Ascending aorta (tissue), 2 donors: Measurements from ENCODE around the gene SERINC3. TPM values are rescaled to one million over a fixed set of nuclear protein-coding genes. Genes with fewer than 3 reads are reported as not detected.

ENCODE experiments used
- DNase-seq, 2 donors: peaks; one replicate each; pipeline ENCODE4 v3.0.0-alpha.2; 2019; ENCODE audit warnings: low spot score in 2 of 2
- H3K27ac ChIP-seq, 2 donors: fragments of 200-600 bp; sonication (generic); one replicate each; pipeline ENCODE4 v1.5.1; 2016 to 2017; ENCODE audit warnings: mild to moderate bottlenecking in 1 of 2
- H3K27me3 ChIP-seq: fragments of 200-600 bp; sonication (generic); one replicate; pipeline ENCODE4 v1.5.1; 2017
- H3K36me3 ChIP-seq, 2 donors: fragments of 200-600 bp; sonication (generic); one replicate each; pipeline ENCODE4 v1.5.1; 2016
- H3K4me1 ChIP-seq, 2 donors: fragments of 200-600 bp; sonication (generic); one replicate each; pipeline ENCODE4 v1.5.1; 2016 to 2017; ENCODE audit warnings: mild to moderate bottlenecking in 1 of 2
- H3K4me3 ChIP-seq, 2 donors: fragments of 200-600 bp; sonication (generic); one replicate each; pipeline ENCODE4 v1.5.1; 2016 to 2017; ENCODE audit warnings: mild to moderate bottlenecking in 1 of 2
- H3K9me3 ChIP-seq, 2 donors: fragments of 200-600 bp; sonication (generic); one replicate each; pipeline ENCODE4 v1.5.1; 2016
- intact Hi-C: fragments of 100-400 bp; cut with DNase I; formaldehyde crosslinking; loops from one replicate; pipeline ENCODE4 v1.15.1; 2023
- total RNA-seq: library from RNA; depleted of rRNA; stranded (reverse); fragments of >200 nt; gene quantifications from one replicate; pipeline ENCODE4 v1.1.0, GENCODE V29; 2016
- TF ChIP-seq, protein P1 (sequence below), 3 experiments: fragments of 200-600 bp in 2 of 3; fragments of 450-650 bp in 1 of 3; sonication (generic) in 2 of 3; IDR thresholded peaks; one replicate each; pipeline ENCODE4 v1.5.1; 2016 to 2019; ENCODE audit warnings: antibody characterized with exemption in 3 of 3, mild to moderate bottlenecking in 1 of 3, moderate library complexity in 1 of 3

Gene SERINC3
- total RNA-seq = 78.1 TPM

DNA sequence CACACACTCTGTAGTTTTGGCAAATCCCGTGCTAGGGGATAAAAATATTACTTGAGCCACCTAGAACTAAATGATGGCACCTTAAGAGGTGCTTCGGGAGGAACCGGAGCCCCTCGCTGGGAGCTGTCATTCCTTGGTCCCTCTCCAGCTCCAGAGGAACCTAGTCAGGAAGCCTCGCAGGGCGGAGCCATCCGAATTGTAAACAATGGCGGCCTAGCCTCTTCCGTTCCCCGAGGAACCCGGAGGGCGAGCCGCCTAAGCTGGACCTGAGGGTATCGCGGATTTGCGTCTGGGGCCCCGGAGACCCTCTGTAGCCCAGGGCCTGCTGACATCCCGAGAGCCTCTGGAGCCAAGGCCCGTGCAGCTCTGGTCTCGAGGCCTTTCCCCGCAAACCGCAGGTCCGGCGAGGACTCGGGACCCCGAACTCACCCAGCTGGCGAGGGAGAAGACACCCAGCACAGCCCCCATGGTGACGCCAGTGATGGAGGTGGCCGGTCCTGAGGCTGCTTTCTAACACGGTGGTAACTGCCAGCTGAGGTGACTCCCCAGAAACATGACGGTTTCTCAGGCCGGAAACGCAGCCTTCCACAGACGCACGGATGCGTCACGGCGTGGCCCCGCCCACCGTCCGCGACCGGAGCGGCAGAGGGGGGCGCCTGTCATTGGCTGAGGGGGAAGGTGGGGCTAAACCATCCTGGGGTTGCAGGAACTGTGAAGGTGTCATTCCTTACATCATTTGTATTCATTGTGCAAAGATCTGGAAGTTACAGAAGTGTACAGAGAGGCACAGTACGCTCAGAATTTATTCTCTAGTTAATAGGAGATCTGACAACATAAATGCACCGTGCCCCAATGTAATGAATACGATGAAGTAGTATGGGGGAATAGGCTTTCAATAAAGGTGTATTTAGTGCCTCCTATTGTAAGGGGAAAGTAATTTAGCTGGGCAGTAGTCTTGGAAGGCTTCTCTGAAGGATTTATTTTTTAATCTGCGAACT lies at the start of gene SERINC3:
TSS of gene SERINC3 (minus strand) at position 587 of the 998 bp plus-strand sequence. CDS start at position 468, 119 bp downstream.
- Histone ChIP-seq H3K4me1 (peaks cover 9 to 35% of the 10 kb centered on the region in 2 donors), H3K9me3 (no peaks in the 10 kb centered on the region), H3K27me3 (no peaks in the 10 kb centered on the region), H3K36me3 (no peaks in the 10 kb centered on the region), H3K27ac (peak within 1 kb of the TSS; percentile 94 to 99), H3K4me3 (peak within 1 kb of the TSS; percentile 70 to 89)
- peak; percentile 91 to 99 for DNase-seq
- TF ChIP-seq, protein P1, sequence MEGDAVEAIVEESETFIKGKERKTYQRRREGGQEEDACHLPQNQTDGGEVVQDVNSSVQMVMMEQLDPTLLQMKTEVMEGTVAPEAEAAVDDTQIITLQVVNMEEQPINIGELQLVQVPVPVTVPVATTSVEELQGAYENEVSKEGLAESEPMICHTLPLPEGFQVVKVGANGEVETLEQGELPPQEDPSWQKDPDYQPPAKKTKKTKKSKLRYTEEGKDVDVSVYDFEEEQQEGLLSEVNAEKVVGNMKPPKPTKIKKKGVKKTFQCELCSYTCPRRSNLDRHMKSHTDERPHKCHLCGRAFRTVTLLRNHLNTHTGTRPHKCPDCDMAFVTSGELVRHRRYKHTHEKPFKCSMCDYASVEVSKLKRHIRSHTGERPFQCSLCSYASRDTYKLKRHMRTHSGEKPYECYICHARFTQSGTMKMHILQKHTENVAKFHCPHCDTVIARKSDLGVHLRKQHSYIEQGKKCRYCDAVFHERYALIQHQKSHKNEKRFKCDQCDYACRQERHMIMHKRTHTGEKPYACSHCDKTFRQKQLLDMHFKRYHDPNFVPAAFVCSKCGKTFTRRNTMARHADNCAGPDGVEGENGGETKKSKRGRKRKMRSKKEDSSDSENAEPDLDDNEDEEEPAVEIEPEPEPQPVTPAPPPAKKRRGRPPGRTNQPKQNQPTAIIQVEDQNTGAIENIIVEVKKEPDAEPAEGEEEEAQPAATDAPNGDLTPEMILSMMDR (IDR thresholded peaks at IDR 0.05) = peak in 1 of 3 experiments; percentile 23
- intact Hi-C loops = loop anchor here (1.0 to 5.0 kb wide), 8 partner anchors 10 to 366 kb away; partner anchors contain the start of genes KCNK15, TTPAL and YWHAB

DNA sequence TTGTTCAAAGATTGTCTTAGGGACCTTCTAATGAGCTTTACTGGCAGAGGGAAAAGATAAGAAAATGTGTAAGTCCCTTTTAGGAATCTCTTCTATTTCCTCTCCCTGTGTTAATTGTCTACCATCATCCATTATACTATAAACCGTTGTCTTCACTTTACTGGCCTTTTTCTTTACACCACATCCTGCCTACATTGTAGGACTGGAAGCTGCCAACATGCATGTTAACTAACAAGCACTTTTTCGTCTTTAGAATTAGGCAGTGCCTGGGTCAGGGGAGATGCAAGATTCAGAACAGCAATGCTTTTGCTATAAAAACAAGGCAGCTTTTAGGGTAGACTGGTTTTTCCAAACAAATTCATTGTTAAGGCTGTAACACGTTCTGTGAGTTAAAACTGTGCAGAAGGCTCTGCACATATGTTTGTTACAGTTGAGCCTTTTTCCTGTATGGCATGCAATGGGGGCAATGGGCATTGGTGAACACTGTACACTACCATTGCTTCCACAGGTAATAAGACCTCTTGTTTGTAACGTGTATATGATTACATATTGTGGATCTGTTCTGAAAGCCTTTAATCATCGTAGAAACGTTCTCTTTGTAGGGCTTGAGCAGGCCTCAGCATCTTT lies 49.6 kb upstream of the SERINC3 start:
- Histone ChIP-seq H3K36me3 (no peaks in the 10 kb centered on the region), H3K27ac (no peak overlapping the region), H3K27me3 (no peaks in the 10 kb centered on the region), H3K9me3 (no peaks in the 10 kb centered on the region), H3K4me1 (peaks cover 0 to 16% of the 10 kb centered on the region in 2 donors), H3K4me3 (no peak overlapping the region)
- intact Hi-C loops = loop anchor here (5.0 kb wide), 1 partner anchor 49 kb away; the partner anchor contains the start of gene SERINC3
- TF ChIP-seq, protein P1 (IDR thresholded peaks at IDR 0.05) = no peak
- DNase-seq = no peak

DNA sequence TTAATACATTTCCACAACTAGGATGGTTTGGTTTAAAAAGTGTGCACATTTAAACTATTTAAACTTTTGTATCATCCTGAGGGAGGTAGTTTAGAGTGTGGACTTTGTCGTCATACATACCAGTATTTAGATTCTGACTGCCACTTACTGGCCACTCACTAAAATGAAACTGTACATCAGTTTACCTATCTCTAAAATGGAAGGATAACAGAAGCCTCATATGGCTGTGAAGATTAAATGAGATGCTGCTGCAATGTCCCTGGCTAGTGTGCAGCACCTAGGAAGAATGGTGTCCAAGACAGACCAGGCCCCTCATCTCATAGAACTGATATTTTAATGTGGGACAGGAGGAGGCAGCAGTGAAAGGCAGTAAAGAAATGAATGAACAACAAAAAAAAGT lies 48.5 kb upstream of the SERINC3 start:
- H3K4me3 ChIP-seq = no peak overlapping the region
- intact Hi-C loops = loop anchor here (5.0 kb wide), 1 partner anchor 48 kb away; the partner anchor contains the start of gene SERINC3
- H3K27ac ChIP-seq = no peak overlapping the region

DNA sequence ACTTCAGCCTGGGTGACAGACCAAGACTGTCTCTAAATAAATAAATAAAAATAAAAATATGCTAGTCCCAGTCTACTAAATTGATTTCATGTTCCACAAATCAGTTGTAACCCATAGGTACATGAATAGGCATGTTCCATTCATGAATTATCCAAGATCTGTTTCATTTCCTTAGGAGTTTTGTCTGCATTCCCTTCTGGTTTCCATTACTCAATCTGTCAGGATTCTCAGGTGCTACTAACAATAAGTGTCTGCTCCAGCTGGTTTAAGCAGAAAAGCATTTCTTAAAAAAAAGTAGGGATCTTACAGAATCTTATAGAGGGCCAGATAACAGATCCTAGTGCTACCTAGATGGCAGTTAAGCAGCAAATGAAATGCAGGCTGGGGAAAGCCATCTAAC lies 44.9 kb upstream of the SERINC3 start:
- H3K27me3 ChIP-seq = no peaks in the 10 kb centered on the region
- intact Hi-C loops = no loop called here
- H3K4me3 ChIP-seq = no peak overlapping the region
- H3K36me3 ChIP-seq = no peaks in the 10 kb centered on the region
- H3K9me3 ChIP-seq = no peaks in the 10 kb centered on the region
- peaks cover 0 to 2% of the 10 kb centered on the region in 2 donors for H3K4me1 ChIP-seq
- H3K27ac ChIP-seq = no peak overlapping the region
- DNase-seq = no peak
- TF ChIP-seq, protein P1 (IDR thresholded peaks at IDR 0.05) = no peak

More for the DNA sequence above, 48.5 kb upstream of the SERINC3 start:
- Histone ChIP-seq H3K9me3 (no peaks in the 10 kb centered on the region), H3K36me3 (no peaks in the 10 kb centered on the region), H3K27me3 (no peaks in the 10 kb centered on the region), H3K4me1 (peaks cover 0 to 16% of the 10 kb centered on the region in 2 donors)
- no peak for DNase-seq
- TF ChIP-seq, protein P1 (IDR thresholded peaks at IDR 0.05) = no peak

DNA sequence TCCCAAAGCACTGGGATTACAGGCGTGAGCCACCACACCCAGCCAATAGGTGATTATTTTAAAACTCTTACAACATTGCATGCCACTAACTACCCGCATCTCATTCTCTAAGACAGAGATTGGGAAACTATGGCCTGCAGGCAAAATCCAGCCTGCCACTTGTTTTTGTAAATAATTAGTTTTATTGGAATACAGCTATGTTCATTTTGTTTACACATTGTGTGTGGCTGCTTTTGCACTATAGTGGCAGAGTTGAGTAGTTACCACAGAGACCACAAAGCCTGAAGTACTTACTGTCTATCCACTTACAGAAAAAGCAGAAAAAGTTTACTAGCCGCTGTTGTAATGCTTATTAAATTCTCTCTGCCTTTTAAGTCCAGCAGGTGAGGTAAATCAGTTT lies 44.1 kb upstream of the SERINC3 start:
- intact Hi-C loops = no loop called here
- H3K4me1 ChIP-seq = peaks cover 0 to 2% of the 10 kb centered on the region in 2 donors
- H3K36me3 ChIP-seq = no peaks in the 10 kb centered on the region
- TF ChIP-seq, protein P1 (IDR thresholded peaks at IDR 0.05) = no peak
- H3K27ac ChIP-seq = no peak overlapping the region
- no peaks in the 10 kb centered on the region for H3K9me3 ChIP-seq
- no peaks in the 10 kb centered on the region for H3K27me3 ChIP-seq
- DNase-seq = no peak
- no peak overlapping the region for H3K4me3 ChIP-seq
